SJCRH30 (cell line): ENCODE data around the gene SDC3. TPM values are rescaled to one million over a fixed set of nuclear protein-coding genes. Genes with fewer than 3 reads are reported as not detected.

Experiments
- DNase-seq, 2 experiments: peaks; one replicate each; pipeline ENCODE4 v3.0.0-alpha.2; 2015 to 2020
- H3K27ac ChIP-seq: fragments of 250-450 bp; sonication (Bioruptor Pico); 2 replicates; pipeline ENCODE4 v1.5.1; 2020; ENCODE audit warnings: mild to moderate bottlenecking, moderate library complexity
- H3K27me3 ChIP-seq: fragments of 250-450 bp; sonication (Bioruptor Pico); 2 replicates; pipeline ENCODE4 v1.5.1; 2020; ENCODE audit warnings: mild to moderate bottlenecking, moderate library complexity
- H3K36me3 ChIP-seq: fragments of 250-450 bp; sonication (Bioruptor Pico); 2 replicates; pipeline ENCODE4 v1.5.1; 2020; ENCODE audit warnings: mild to moderate bottlenecking, moderate library complexity
- H3K4me1 ChIP-seq: fragments of 250-450 bp; sonication (Bioruptor Pico); 2 replicates; pipeline ENCODE4 v1.5.1; 2020; ENCODE audit warnings: mild to moderate bottlenecking, moderate library complexity
- H3K4me3 ChIP-seq: fragments of 250-450 bp; sonication (Bioruptor Pico); 2 replicates; pipeline ENCODE4 v1.5.1; 2020; ENCODE audit warnings: mild to moderate bottlenecking, moderate library complexity
- H3K9me3 ChIP-seq: fragments of 250-450 bp; sonication (Bioruptor Pico); replicated peaks from 2 replicates; pipeline ENCODE4 v1.5.1; 2020; ENCODE audit warnings: mild to moderate bottlenecking, moderate library complexity
- total RNA-seq: library from RNA; depleted of rRNA; stranded (reverse); fragments of >200 nt; shearing (Covaris generic); gene quantifications from 2 replicates; pipeline ENCODE4 v1.2.3, GENCODE V29; 2014

SDC3 gene
- total RNA-seq, 1 experiment from 2014 or later: 201 TPM

DNA sequence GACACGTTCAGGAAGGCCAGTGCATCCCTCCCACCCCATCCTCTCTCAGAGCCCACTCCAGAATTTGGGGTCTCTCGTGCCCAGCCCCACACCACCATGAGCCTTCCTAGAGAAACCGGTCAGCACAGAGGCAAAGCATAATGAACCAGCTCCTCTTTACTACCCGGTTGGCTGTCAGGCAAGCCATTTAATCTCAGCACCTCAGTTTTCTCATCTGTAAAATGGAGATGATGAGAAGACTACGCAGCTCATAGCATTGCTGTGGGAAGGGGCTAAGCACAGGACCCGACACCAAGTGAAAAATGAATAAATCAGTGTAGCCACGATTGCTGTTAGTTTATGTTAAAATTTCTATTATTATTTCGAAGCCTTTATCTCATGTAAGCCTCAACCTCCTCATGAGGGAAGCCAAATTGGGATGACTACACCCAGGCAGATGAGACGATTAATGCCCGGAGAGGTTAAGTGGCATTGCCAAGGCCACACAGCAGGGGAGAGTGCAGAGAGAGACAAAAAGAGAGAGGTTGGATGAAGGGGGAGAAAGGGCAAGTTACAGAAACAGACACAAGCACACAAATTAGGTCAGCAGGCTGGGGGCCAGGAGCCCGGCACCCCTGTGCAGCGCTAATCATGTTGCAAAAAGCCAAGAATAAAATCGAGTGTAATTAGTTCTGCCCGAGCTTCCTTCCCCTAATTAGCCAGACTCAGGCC lies 25.7 kb downstream of the SDC3 start:
- Histone ChIP-seq H3K27ac (peak overlapping the region; percentile 100; the same call in 1 of the 2 replicates), H3K4me1 (peaks cover 92% of the 10 kb centered on the region), H3K4me3 (no peak overlapping the region), H3K9me3 (no peaks in the 10 kb centered on the region), H3K36me3 (peaks cover 7% of the 10 kb centered on the region; the same call in 1 of the 2 replicates), H3K27me3 (no peaks in the 10 kb centered on the region)
- DNase-seq: no peak

DNA sequence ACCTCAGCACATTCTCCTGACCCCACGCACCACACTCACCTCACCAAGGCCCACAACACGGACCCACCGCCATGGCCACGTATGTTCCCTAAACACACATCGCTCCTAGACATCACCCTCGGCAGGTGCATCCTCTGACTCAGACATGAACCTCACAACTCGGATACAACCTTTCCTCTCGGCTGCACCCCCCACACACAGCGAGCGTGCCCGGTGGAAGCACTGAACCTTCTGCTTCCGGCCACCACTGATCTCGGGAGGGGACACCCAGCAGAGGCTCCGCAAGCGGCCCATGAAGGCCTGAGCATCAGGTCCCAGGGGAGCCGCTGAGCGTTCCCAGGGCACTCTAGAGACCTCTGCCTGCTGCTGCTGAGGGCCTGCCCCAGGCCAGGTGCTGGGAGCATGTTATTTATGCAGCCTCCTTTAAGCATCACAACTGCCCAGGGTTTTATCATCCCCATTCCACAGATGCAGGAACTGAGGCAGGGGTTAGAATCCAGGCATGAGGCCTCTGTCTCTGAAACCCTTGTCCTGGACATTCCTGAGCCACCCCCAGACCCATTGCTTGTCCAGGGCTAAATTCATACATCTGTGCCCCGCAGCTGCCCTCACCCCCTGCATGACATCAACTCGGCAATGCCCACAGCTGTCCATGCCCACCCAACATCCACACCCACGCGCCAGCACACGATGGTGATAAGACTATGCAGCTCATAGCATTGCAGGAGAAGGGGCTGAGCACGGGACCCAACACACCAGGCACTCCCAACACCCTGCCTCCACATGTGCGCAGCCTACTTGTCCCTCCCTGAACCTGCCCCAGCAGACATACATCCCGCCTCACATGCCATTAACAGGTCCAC lies 27.0 kb downstream of the SDC3 start:
- DNase-seq: peak; percentile 72 to 77
- no peaks in the 10 kb centered on the region for H3K9me3 ChIP-seq

DNA sequence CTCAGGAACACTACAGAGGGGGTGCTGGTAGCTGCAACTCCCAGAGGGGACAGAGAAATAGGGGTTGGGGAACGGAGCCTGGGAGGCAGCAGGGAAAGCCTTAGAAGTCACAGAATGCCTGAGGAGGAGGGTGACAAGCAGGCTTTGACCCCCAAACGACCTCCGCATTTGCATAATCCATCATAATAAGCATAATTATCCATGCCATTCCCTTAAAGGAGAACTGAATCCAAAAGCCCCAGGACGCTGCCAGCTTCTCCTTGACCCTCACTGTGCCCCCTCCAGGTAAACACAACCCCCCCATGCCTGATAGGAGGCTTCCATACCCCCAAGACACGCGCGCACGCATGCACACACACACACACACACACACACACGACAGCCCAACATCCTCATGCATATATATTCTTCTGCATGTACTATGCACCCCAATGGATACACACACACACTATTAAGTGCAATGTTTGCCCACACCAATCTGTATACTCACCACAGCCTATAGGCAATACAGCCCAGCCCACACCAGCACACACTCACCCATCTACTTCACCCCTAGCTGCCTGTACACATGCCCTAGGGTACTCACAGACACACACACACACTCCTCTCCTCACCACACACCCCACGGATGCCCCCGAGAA lies 27.8 kb downstream of the SDC3 start:
- Histone ChIP-seq H3K27me3 (no peaks in the 10 kb centered on the region), H3K27ac (peak overlapping the region; percentile 100), H3K4me1 (peaks cover 77% of the 10 kb centered on the region), H3K36me3 (peaks cover 23% of the 10 kb centered on the region), H3K9me3 (no peaks in the 10 kb centered on the region), H3K4me3 (peak overlapping the region; percentile 54)
- peak; percentile 82 to 89 for DNase-seq

More for the DNA sequence above, 27.0 kb downstream of the SDC3 start:
- Histone ChIP-seq H3K27ac (peak overlapping the region; percentile 100), H3K4me1 (peaks cover 85% of the 10 kb centered on the region), H3K27me3 (no peaks in the 10 kb centered on the region), H3K4me3 (peak overlapping the region; percentile 54), H3K36me3 (peaks cover 16% of the 10 kb centered on the region)

DNA sequence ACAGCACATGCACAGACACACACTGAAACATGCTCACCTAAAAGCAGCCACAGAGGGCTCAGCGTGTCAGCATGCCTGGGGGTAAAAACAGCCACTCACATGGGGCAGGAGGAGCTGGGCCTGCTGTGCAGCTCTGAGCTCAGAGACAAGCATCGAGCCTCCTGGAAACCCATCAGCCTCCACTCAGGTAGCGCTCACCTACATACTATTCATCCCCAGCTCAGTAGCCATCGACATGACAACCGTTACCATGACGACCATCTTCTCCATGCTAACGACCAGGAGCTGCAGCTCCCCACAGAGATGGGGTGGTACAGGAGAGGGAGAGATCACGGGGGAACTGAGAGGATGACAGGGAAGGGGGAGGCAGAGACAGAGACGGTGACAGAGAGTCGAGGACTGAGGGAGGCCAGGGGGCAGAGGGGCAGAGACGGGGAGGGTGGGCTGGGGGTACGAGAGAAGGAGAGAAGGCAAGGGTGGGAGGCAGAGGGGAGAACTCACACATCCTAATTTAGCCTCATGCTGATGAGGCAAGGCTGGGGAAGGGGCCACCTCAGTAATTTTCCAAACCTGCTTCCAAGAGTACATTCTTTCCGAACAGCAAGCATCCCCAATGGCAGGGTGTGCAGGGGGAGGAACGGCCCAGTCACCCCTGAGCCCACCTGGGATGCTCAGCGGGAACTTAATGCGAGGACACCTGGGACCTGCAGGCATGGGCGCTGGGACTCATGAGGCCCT lies 28.4 kb downstream of the SDC3 start:
- Histone ChIP-seq H3K27ac (peak overlapping the region; percentile 100), H3K36me3 (peaks cover 30% of the 10 kb centered on the region), H3K4me1 (peaks cover 70% of the 10 kb centered on the region), H3K4me3 (peak overlapping the region; percentile 54), H3K27me3 (no peaks in the 10 kb centered on the region), H3K9me3 (no peaks in the 10 kb centered on the region)
- peak; percentile 70 to 76 for DNase-seq

DNA sequence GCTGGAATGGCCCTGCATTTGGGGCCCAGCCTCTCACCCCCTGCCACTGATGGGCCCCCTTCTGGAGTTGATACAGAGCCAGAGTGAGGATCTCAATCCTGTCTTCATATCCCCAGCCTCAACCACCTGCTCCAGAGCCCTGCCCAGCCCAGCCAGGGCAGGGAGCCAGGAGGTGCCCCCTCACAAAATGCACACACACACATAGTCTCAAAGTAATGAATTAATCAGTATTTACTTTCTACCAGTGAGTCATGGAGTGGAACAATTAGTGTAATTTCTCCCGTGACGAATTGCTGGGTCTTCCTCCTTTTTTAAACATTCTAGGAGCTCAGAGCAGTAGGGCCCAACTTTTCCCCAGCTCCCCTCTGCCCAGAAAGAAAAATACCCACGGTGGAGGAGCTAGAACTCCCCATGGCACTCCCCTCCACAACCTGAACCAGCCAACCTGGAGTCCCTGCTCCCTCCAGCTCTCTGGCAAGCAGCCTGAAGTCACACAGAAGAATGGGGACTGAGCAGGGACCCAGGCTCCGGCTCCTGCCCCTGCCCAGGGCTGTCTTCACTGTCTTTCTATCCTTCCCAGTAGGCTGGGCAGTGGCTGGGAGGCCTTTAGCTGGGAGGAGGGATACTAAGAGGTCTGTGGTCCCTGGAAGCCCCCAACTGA lies 29.3 kb downstream of the SDC3 start:
- peak; percentile 93 to 96 for DNase-seq
- H3K9me3 ChIP-seq: no peaks in the 10 kb centered on the region
- peak overlapping the region; percentile 54 for H3K4me3 ChIP-seq
- no peaks in the 10 kb centered on the region for H3K27me3 ChIP-seq
- peaks cover 39% of the 10 kb centered on the region for H3K36me3 ChIP-seq
- H3K4me1 ChIP-seq: peaks cover 66% of the 10 kb centered on the region
- H3K27ac ChIP-seq: peak overlapping the region; percentile 100

DNA sequence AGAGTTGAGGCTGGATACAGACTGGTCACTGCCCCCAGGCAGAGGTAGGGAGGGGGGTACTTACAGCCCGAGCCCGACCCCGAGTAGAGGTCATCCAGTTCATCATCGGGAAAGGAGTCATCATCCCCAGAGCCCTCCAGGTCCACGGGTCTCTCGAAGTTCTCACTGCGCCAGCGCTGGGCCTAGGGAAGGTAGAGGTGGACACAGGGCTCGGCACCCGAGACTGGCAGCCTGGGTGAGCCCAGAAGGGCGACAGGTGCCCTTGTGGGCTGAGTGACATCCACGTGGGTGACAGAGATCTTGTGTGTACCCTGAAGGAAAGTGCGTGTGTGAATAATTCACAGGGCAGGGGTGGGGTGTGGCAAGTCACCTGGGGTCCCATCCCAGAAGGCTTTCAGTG lies 30.0 kb downstream of the SDC3 start:
- Histone ChIP-seq H3K27ac (peak overlapping the region; percentile 100), H3K4me1 (peaks cover 59% of the 10 kb centered on the region), H3K27me3 (no peaks in the 10 kb centered on the region), H3K36me3 (peaks cover 46% of the 10 kb centered on the region), H3K4me3 (peak overlapping the region; percentile 2; the same call in 1 of the 2 replicates), H3K9me3 (peaks cover 6% of the 10 kb centered on the region)
- DNase-seq: no peak

DNA sequence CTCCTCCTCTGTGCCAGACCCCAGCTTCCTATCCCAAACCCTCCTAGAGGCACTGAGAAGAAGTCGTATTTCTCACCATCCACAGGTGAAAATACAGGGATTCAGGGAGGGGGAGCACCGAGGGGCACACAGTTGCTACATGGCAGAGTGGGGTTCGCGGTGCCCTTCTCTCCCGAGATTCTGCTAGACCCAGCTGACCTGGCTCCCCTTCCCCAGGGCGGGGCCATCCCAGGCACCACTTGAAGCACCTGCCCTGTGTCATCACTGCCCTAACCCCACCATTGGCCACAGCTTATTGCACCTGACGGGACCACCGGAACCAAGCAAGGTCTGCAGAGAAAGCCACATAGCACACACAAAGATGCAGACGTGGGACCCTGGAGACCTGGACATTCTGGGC lies 30.5 kb downstream of the SDC3 start:
- H3K36me3 ChIP-seq: peaks cover 51% of the 10 kb centered on the region
- peak overlapping the region; percentile 100 for H3K27ac ChIP-seq

DNA sequence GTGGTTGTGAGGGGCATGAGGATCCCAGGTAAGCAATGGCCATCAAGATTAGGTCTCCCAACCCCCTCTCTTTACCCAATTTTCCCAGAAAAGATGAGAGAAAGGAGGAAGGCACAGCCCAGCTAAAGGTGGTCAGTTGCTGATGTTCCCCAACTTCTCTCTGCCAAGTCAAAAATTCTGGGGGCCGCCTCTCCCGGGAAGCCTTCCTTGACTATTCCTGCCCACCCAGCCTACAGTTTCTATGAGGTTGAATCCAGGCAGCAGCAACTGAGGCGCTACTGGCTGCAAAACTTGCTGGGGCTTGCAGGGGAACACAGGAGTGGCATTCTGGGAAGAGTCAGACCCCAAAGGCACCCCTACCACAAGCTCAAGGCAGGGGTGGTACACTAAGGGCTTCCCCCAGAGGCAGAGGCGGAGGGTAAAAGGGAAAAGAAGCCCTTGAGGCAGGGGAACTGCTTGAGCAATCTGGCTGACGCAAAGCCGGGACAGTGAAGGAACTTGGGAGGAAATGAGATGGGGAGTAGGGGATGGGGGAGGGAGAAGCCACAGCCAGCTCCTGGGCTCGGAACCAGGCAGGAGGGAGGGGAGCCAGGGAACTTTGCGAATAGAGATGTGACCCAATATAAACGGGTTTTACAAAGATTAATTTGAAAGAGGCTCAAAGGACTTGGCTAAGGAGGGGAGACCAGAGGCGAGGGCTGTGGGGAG lies 31.2 kb downstream of the SDC3 start:
- Histone ChIP-seq H3K27me3 (no peaks in the 10 kb centered on the region), H3K36me3 (peaks cover 58% of the 10 kb centered on the region), H3K9me3 (peaks cover 18% of the 10 kb centered on the region), H3K4me3 (no peak overlapping the region), H3K4me1 (peaks cover 47% of the 10 kb centered on the region), H3K27ac (no peak overlapping the region; the same call in 1 of the 2 replicates)
- DNase-seq: no peak

More for the DNA sequence above, 30.5 kb downstream of the SDC3 start:
- Histone ChIP-seq H3K27me3 (no peaks in the 10 kb centered on the region), H3K4me3 (no peak overlapping the region), H3K9me3 (peaks cover 11% of the 10 kb centered on the region), H3K4me1 (peaks cover 54% of the 10 kb centered on the region)
- DNase-seq: no peak

DNA sequence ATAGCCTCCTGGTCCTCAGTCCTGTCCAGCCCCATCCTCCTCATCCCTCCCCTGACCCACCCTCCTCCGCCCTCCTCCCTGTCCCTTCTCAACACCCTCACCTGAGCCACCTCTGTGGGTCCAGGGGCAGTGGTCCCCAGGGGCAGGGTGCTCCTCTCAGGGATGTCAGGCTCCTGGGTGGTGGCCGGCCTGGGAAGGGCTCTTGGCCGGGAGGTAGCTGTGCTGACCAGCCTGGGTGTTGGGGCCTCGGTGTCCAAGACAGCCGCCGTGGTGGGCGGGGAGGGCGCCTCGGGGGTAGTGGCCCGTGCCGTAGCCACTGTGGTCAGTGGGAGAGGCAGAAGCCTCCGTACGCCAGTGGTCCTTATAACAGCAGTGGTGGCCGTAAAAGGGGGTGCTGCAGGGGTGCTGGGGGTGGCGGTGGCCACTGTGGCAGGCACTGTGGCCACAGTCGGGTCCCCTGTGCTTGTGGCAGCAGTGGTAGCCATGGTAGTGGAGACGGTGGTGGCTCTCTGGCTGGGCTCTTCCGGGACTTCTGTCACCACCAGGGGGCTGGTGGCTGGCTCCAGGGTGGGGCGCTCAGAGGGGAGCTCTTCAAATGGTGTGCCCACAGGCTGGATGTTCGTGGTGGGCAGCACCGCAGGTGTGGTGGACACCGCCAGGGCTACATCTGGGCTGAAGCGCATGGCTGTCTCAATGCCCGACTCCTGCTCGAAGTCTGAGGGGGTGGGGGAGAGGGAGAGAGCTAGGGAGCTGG lies 31.9 kb downstream of the SDC3 start:
- peaks cover 18% of the 10 kb centered on the region for H3K9me3 ChIP-seq
- H3K36me3 ChIP-seq: peaks cover 65% of the 10 kb centered on the region
- H3K27me3 ChIP-seq: no peaks in the 10 kb centered on the region
- peaks cover 42% of the 10 kb centered on the region for H3K4me1 ChIP-seq
- H3K27ac ChIP-seq: no peak overlapping the region
- no peak overlapping the region for H3K4me3 ChIP-seq
- no peak for DNase-seq

DNA sequence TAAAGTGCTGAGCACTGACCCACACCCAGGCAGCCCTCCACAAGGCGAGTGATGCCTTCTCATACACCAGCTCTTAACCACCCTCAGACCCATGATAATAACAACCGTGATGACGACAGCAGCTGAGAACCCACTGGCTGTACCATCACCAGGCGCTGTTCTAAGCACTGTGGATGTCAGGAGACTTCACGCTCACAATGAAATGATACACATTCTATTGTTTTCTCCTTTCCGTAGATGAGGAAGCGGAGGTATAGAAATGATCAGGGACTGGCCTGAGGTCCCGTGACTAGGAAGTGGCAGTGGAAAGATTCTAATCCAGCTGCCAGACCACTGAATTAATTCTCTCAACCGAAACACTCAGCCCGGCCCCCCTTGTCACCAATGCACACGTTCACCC lies 32.6 kb downstream of the SDC3 start:
- Histone ChIP-seq H3K4me1 (peaks cover 42% of the 10 kb centered on the region), H3K27me3 (no peaks in the 10 kb centered on the region), H3K36me3 (peaks cover 72% of the 10 kb centered on the region), H3K9me3 (peaks cover 18% of the 10 kb centered on the region), H3K4me3 (no peak overlapping the region), H3K27ac (no peak overlapping the region)
- no peak for DNase-seq

DNA sequence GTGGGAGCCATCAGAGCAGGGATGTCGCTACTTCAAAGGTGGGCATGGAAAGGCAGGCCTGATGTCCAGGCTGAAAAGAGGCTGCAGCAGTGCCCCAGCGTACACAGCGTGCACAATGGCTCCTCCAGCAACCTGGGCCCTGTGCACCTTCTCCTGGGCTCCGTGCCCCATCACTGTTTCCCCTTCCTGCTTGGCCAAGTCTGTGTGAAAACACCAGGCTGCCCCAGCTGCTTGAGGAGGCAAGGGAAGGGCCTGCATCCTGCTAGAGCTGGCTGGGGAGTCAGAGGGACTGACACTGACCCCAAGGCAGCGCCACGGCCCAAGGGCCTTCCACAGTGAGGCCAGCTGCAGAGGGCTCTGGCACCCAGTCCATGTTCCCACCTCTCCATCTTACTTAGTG lies 33.4 kb downstream of the SDC3 start:
- DNase-seq: no peak
- Histone ChIP-seq H3K27ac (no peak overlapping the region), H3K4me1 (peaks cover 36% of the 10 kb centered on the region), H3K4me3 (no peak overlapping the region), H3K27me3 (no peaks in the 10 kb centered on the region), H3K9me3 (peaks cover 18% of the 10 kb centered on the region), H3K36me3 (peaks cover 77% of the 10 kb centered on the region)

DNA sequence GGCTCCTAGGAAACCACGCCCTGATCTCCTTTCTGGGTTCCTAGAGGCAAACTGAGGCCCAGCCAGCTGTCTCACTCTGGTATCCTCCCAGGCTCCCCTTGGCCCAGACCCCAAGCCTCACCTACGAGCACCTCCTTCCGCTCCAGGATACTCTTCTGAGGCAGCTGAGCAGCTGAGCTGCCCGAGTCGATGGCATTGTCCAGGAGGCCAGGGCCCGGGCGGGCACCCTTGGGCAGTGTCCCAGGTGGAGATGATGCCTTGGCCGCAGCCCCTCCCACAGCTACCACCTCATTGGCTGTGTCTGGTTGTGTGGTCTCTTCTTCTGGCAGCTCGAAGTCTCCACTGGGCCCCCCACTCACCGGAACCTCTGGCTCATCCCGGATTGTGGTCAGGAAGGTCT lies 34.4 kb downstream of the SDC3 start:
- H3K27ac ChIP-seq: no peak overlapping the region
- H3K36me3 ChIP-seq: peaks cover 81% of the 10 kb centered on the region

DNA sequence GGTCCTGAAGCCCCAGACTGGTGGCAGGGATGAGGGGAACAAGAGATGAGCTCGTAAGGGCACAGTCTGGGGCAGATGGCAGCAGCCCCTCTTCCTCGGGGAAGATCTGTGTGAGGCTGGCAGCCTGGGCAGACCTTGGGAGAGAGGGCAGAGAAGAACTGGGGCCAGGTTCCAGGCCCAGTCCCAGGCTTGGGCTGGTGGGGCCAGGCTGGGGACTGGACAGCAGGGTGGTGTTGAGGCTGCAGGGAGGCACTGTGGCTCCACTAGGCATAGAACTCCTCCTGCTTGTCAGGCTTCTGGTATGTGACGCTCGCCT lies 35.7 kb downstream of the SDC3 start:
- H3K27ac ChIP-seq: no peak overlapping the region
- peaks cover 16% of the 10 kb centered on the region for H3K4me1 ChIP-seq
- no peaks in the 10 kb centered on the region for H3K27me3 ChIP-seq
- H3K36me3 ChIP-seq: peaks cover 75% of the 10 kb centered on the region
- no peak overlapping the region for H3K4me3 ChIP-seq
- DNase-seq: peak; percentile 77 to 78
- H3K9me3 ChIP-seq: peaks cover 18% of the 10 kb centered on the region

More for the DNA sequence above, 34.4 kb downstream of the SDC3 start:
- Histone ChIP-seq H3K9me3 (peaks cover 18% of the 10 kb centered on the region), H3K4me1 (peaks cover 27% of the 10 kb centered on the region), H3K27me3 (no peaks in the 10 kb centered on the region), H3K4me3 (no peak overlapping the region)
- DNase-seq: no peak
